A549 treated with dexamethasone at 1 μM for 4 hours (cell line): ENCODE data around the gene TSPAN33. TPM values are rescaled to one million over a fixed set of nuclear protein-coding genes. Genes with fewer than 3 reads are reported as not detected.

Experiments
- total RNA-seq: library from RNA; stranded (reverse); fragments of 200-300 nt; extraction: Qiagen RNA extraction; gene quantifications from 5 replicates; pipeline ENCODE4 v1.2.3, GENCODE V29; 2022

Gene TSPAN33, protein sequence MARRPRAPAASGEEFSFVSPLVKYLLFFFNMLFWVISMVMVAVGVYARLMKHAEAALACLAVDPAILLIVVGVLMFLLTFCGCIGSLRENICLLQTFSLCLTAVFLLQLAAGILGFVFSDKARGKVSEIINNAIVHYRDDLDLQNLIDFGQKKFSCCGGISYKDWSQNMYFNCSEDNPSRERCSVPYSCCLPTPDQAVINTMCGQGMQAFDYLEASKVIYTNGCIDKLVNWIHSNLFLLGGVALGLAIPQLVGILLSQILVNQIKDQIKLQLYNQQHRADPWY
- 4.6 to 6.9 TPM (median 6.2 TPM) in 5 replicates for total RNA-seq

DNA sequence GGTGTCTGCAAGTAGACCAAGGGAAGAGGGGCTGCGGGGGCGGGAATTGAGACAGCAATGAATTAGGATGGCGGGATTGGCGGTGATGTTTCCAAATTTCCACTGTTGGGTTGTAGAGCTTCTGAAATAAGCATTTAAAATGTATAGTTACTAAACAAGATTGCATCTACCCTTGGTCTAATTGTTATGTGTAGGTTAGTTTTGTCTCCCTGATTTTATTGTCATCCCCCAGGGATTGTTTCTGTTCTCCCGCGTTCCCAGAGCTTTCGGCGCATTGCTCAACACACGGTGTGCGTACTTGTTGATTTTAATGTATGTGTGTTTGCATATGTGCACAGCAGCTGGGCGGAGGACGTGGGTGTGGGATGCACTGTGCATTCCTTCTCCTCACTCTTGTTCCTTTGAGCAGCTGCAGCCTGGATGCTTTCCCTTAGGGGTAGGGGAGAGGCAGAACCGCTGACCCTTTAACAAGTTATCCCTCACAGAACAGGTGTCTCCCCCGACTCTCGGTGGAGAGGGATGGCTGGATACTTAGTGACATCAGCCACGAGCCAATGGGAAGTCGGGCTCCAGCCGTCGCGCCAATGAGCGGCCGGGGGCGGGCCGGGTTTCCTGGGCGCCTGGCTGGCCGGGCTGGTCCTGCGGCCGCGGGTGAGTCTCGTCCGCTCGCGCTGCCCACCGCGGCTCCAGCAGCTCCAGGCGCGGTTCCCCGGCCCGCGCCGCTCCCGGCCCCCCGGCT, at the start of gene TSPAN33:
Gene TSPAN33 (plus strand): TSS at position 613 of the 739 bp plus-strand sequence. CDS start 274 bp downstream, outside the sequence.

GRCh38 chr7:129188372-129188891, 43.9 kb downstream of the TSPAN33 start, which contains the start of gene SMO:
TSS of gene SMO (plus strand) at chr7:129188633. CDS start at chr7:129189152, 519 bp downstream.

Other genes starting within 250 kb of the TSPAN33 start
- gene KCP, start 234.0 kb upstream of the TSPAN33 start, total RNA-seq: 0.07 to 0.22 TPM (median 0.15 TPM) in 5 replicates
- 11.9 to 16.6 TPM (median 15.9 TPM) in 5 replicates for gene IRF5, start 206.8 kb upstream of the TSPAN33 start, total RNA-seq
- 39.5 to 47.5 TPM (median 45.1 TPM) in 5 replicates for gene TNPO3, start 89.6 kb upstream of the TSPAN33 start, total RNA-seq
- 10.6 to 14.5 TPM (median 12.6 TPM) in 5 replicates for gene SMO, start 43.9 kb downstream of the TSPAN33 start, total RNA-seq
- 4.4 to 6.7 TPM (median 6.2 TPM) in 5 replicates for gene AHCYL2, start 80.3 kb downstream of the TSPAN33 start, total RNA-seq